GM12878 (cell line): ENCODE results near the gene NXPE4. TPM values are rescaled to one million over a fixed set of nuclear protein-coding genes. Genes with fewer than 3 reads are reported as not detected.

ENCODE experiments used
- ATAC-seq: fragments of 200-7000 bp; cut with Tn5 transposase; 3 replicates; pipeline ENCODE4 v1.9.1; 2020; ENCODE audit warnings: mild to moderate bottlenecking, moderate library complexity
- BruUV-seq: library from RNA; stranded (reverse); fragments of 400-500 nt; replicated peaks from 2 replicates; lab custom pipeline; 2021; lab: Mats Ljungman, UMichigan
- CTCF ChIA-PET: fragments of 300-600 bp; sonication (Branson Sonifier 250); formaldehyde crosslinking; extraction: SDS; loops from one replicate; lab custom pipeline; 2021; ENCODE audit warnings: inconsistent platforms; lab: Yijun Ruan, JAX
- POLR2A ChIA-PET: fragments of 350-600 bp; formaldehyde crosslinking; extraction: SDS; loops from one replicate; lab custom pipeline; 2021; ENCODE audit warnings: inconsistent platforms; lab: Charles Lee
- RAD21 ChIA-PET: fragments of 300-600 bp; sonication (Branson Sonifier 250); formaldehyde crosslinking; loops from one replicate; lab custom pipeline; 2023; ENCODE audit warnings: antibody characterized with exemption; ENCODE audit not compliant: unreplicated experiment; lab: Charles Lee
- SMC1A ChIA-PET: fragments of 300-600 bp; sonication (Branson Sonifier 250); formaldehyde crosslinking; loops from one replicate; lab custom pipeline; 2023; ENCODE audit not compliant: unreplicated experiment, uncharacterized antibody; lab: Charles Lee
- DNase-seq: peaks from one replicate; pipeline ENCODE4 v3.0.0-alpha.2; 2011; ENCODE audit warnings: low read depth, low spot score
- FAIRE-seq: peaks from 3 replicates; lab custom pipeline; 2011; peaks lifted over from hg19 to GRCh38; lab: Jason Lieb, UNC
- H2AFZ ChIP-seq: 2 replicates; pipeline ENCODE4 v1.6.0; 2011; ENCODE audit warnings: low read depth, low read length, control low read depth; ENCODE audit not compliant: control insufficient read depth
- H3K27ac ChIP-seq: 2 replicates; pipeline ENCODE4 v1.5.1; 2011; ENCODE audit warnings: control low read depth; ENCODE audit not compliant: control insufficient read depth, insufficient read depth
- H3K27me3 ChIP-seq, 2 experiments: replicated peaks in 1 of 2; 2 replicates each; pipeline versions ENCODE4 v1.6.0 to v1.6.1; 2011; ENCODE audit warnings: low read length in 1 of 2; ENCODE audit not compliant: control insufficient read depth in 2 of 2, insufficient read depth in 2 of 2
- H3K36me3 ChIP-seq, 2 experiments: 2 replicates each; pipeline ENCODE4 v1.5.1; 2011; ENCODE audit warnings: low read length in 1 of 2; ENCODE audit not compliant: control insufficient read depth in 2 of 2, insufficient read depth in 2 of 2
- H3K4me1 ChIP-seq: 2 replicates; pipeline ENCODE4 v1.6.1; 2011; ENCODE audit warnings: mild to moderate bottlenecking, low read length, moderate library complexity, mixed read lengths; ENCODE audit not compliant: control insufficient read depth, insufficient read depth
- H3K4me2 ChIP-seq: 2 replicates; pipeline ENCODE4 v1.6.0; 2011; ENCODE audit warnings: control low read depth; ENCODE audit not compliant: control insufficient read depth, insufficient read depth
- H3K4me3 ChIP-seq: fragments of 200-600 bp; sonication (generic); 2 replicates; pipeline ENCODE4 v1.5.1; 2016
- H3K79me2 ChIP-seq: 2 replicates; pipeline ENCODE4 v1.6.0; 2011; ENCODE audit warnings: low read length; ENCODE audit not compliant: control insufficient read depth, insufficient read depth
- H3K9ac ChIP-seq: 2 replicates; pipeline ENCODE4 v1.8.0; 2011; ENCODE audit warnings: low read length, control low read depth, mixed read lengths; ENCODE audit not compliant: control insufficient read depth, insufficient read depth
- H3K9me3 ChIP-seq: replicated peaks from 3 replicates; pipeline ENCODE4 v1.5.1; 2011; ENCODE audit warnings: mild to moderate bottlenecking, low read length; ENCODE audit not compliant: control insufficient read depth, insufficient read depth
- H4K20me1 ChIP-seq: 2 replicates; pipeline ENCODE4 v1.6.0; 2011; ENCODE audit not compliant: control insufficient read depth, insufficient read depth
- ATF2 ChIP-seq: IDR thresholded peaks from 2 replicates; pipeline ENCODE4 v1.6.1; 2012; ENCODE audit warnings: low read length, inconsistent platforms
- BMI1 ChIP-seq: fragments of 450-650 bp; IDR thresholded peaks from 2 replicates; pipeline ENCODE4 v1.6.1; 2016; ENCODE audit warnings: mild to moderate bottlenecking, moderate library complexity, borderline replicate concordance
- BRCA1 ChIP-seq: IDR thresholded peaks from 2 replicates; pipeline ENCODE4 v1.6.1; 2011; ENCODE audit warnings: low read depth, low read length, improper control_type of control experiment
- CREB1 ChIP-seq: IDR thresholded peaks from 2 replicates; pipeline ENCODE4 v1.6.1; 2012; ENCODE audit warnings: low read depth, mild to moderate bottlenecking, inconsistent platforms
- HCFC1 ChIP-seq: fragments of 150-350 bp; IDR thresholded peaks from 2 replicates; pipeline ENCODE4 v1.6.1; 2014; ENCODE audit warnings: low read length
- MLLT1 ChIP-seq: fragments of 450-650 bp; IDR thresholded peaks from 2 replicates; pipeline ENCODE4 v1.6.1; 2016; ENCODE audit warnings: mild to moderate bottlenecking
- RAD51 ChIP-seq: fragments of 450-650 bp; IDR thresholded peaks from 2 replicates; pipeline ENCODE4 v1.6.1; 2016; ENCODE audit warnings: moderate library complexity, mild to moderate bottlenecking, inconsistent platforms
- RUNX3 ChIP-seq: IDR thresholded peaks from 2 replicates; pipeline ENCODE4 v1.6.1; 2012; ENCODE audit warnings: low read length, inconsistent platforms
- ZBTB11 ChIP-seq: fragments of 450-650 bp; formaldehyde crosslinking; IDR thresholded peaks from 2 replicates; pipeline ENCODE4 v1.5.0; 2022; ENCODE audit warnings: mild to moderate bottlenecking, missing genetic modification characterization
- ZBTB4 ChIP-seq: fragments of 450-650 bp; formaldehyde crosslinking; IDR thresholded peaks from 2 replicates; pipeline ENCODE4 v1.4.0; 2022; ENCODE audit warnings: mild to moderate bottlenecking, moderate library complexity
- WGBS: methylation state at CpG from one replicate; pipeline ENCODE4 v1.1.6; 2016; ENCODE audit warnings: low lambda C conversion rate; ENCODE audit not compliant: insufficient replicate concordance, insufficient coverage; ENCODE audit errors: missing lambda C conversion rate; 5-methylcytosine and 5-hydroxymethylcytosine counted together
- in situ Hi-C: fragments of 300-500 bp; cut with MboI; formaldehyde crosslinking; loops from 9 replicates; pipeline ENCODE4 v1.14.3; 2018; ENCODE audit warnings: mixed read lengths
- intact Hi-C: fragments of 100-400 bp; cut with micrococcal nuclease; formaldehyde crosslinking; loops from one replicate; pipeline ENCODE4 v1.14.2; 2022; ENCODE audit not compliant: unreplicated experiment
- polyA plus RNA-seq, 11 experiments: library from polyadenylated mRNA; depleted of rRNA in 4 of 11; unstranded in 6 of 11; stranded (reverse) in 5 of 11; fragments of >200 nt; fragmentation: Nextera tagmentation in 4 of 11; fragmentation: Illumina TruSeq in 1 of 11; extraction: Ambion mirVana in 4 of 11; extraction: Trizol in 1 of 11; gene quantifications; 1 replicate in 1 of 11; 2 replicates in 10 of 11; pipeline versions ENCODE4 v1.2.1 to v1.2.3, GENCODE V29; 2011 to 2016; ENCODE audit warnings: inconsistent platforms in 2 of 11, missing spikeins in 2 of 11, low read depth in 1 of 11
- total RNA-seq, 4 experiments: library from RNA; depleted of rRNA in 3 of 4; stranded (reverse); fragments of >200 nt in 3 of 4; fragmentation: Illumina TruSeq in 1 of 4; extraction: Trizol in 1 of 4; gene quantifications; 2 replicates each; pipeline versions ENCODE4 v1.2.1 to v1.2.3, GENCODE V29; 2013 to 2021
- TF ChIP-seq, protein P1 (sequence below): fragments of 450-650 bp; formaldehyde crosslinking; IDR thresholded peaks from 2 replicates; pipeline ENCODE4 v1.4.0; 2020; ENCODE audit warnings: mild to moderate bottlenecking, moderate library complexity

Gene NXPE4
- total and polyA plus RNA-seq, 10 of the 15 experiments (the other 5 are each of a cell fraction or from before 2014, with no cell fraction given), result not detected

DNA sequence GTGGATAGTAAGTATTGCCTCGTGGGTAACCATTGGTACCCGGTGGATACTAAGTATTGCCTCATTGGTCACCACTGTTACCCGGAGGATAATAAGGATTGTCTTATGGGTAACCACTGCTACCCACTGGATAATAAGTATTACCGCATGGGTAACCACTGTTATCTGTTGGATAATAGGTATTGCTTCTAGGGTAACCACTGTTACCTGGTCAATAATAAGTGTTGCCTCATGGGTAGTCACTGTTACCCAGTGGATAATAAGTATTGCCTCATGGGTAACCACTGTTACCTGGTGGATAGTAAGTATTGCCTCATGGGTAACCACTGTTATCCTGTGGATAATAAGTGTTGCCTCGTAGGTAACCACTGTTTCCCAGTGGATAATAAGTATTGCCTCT is 22.6 kb upstream of the NXPE4 start:
- no peaks in the 10 kb centered on the region for H3K36me3 ChIP-seq
- no peak overlapping the region for H2AFZ ChIP-seq
- H3K4me1 ChIP-seq, result no peaks in the 10 kb centered on the region
- H3K79me2 ChIP-seq, result no peaks in the 10 kb centered on the region
- 0% methylated on average over 5 of the region's 5 CpGs for WGBS
- H3K4me3 ChIP-seq, result no peak overlapping the region
- ChIA-PET SMC1A (no interaction called here), CTCF (no interaction called here), POLR2A (no interaction called here), RAD21 (no interaction called here)
- no TSS peak for BruUV-seq
- ATAC-seq, result no peak; the same call in 2 of the 3 replicates
- peaks cover 7% of the 10 kb centered on the region for H4K20me1 ChIP-seq
- H3K27me3 ChIP-seq, result no peaks in the 10 kb centered on the region
- H3K9ac ChIP-seq, result no peak overlapping the region
- no peak for FAIRE-seq
- H3K27ac ChIP-seq, result no peak overlapping the region
- in situ Hi-C loops (no loop called here), intact Hi-C loops (no loop called here)
- no peaks in the 10 kb centered on the region; the same call in 1 of the 3 replicates for H3K9me3 ChIP-seq
- no peak for DNase-seq
- no peak overlapping the region for H3K4me2 ChIP-seq
- TF ChIP-seq BMI1 (no peak), RAD51 (0 out of 2 replicates have a peak, but pooled peaks have one; percentile 39), BRCA1 (no peak), ZBTB4 (CRISPR knock-in tag) (peak; percentile 85; the same call in 1 of the 2 replicates), HCFC1 (0 out of 2 replicates have a peak, but pooled peaks have one; percentile 22), MLLT1 (no peak), ZBTB11 (CRISPR knock-in tag) (no peak), RUNX3 (peak; percentile 58), CREB1 (no peak), ATF2 (0 out of 2 replicates have a peak, but pooled peaks have one; percentile 60)
- TF ChIP-seq, protein P1, sequence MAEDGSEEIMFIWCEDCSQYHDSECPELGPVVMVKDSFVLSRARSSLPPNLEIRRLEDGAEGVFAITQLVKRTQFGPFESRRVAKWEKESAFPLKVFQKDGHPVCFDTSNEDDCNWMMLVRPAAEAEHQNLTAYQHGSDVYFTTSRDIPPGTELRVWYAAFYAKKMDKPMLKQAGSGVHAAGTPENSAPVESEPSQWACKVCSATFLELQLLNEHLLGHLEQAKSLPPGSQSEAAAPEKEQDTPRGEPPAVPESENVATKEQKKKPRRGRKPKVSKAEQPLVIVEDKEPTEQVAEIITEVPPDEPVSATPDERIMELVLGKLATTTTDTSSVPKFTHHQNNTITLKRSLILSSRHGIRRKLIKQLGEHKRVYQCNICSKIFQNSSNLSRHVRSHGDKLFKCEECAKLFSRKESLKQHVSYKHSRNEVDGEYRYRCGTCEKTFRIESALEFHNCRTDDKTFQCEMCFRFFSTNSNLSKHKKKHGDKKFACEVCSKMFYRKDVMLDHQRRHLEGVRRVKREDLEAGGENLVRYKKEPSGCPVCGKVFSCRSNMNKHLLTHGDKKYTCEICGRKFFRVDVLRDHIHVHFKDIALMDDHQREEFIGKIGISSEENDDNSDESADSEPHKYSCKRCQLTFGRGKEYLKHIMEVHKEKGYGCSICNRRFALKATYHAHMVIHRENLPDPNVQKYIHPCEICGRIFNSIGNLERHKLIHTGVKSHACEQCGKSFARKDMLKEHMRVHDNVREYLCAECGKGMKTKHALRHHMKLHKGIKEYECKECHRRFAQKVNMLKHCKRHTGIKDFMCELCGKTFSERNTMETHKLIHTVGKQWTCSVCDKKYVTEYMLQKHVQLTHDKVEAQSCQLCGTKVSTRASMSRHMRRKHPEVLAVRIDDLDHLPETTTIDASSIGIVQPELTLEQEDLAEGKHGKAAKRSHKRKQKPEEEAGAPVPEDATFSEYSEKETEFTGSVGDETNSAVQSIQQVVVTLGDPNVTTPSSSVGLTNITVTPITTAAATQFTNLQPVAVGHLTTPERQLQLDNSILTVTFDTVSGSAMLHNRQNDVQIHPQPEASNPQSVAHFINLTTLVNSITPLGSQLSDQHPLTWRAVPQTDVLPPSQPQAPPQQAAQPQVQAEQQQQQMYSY (CRISPR knock-in tag), result peak; percentile 77
